HG02623 (cell line): ENCODE data around the gene KLF6.
"Not testable (repeated sequence)": the region's sequence is repeated elsewhere in the genome, so short reads cannot be mapped to it uniquely, and the experiment has no call there.

Source experiments
- ATAC-seq: cut with Tn5 transposase; IDR thresholded peaks from one replicate; pipeline ENCODE4 v1.9.1; 2021; ENCODE audit warnings: moderate library complexity; ENCODE audit not compliant: unreplicated experiment

KLF6 gene

GRCh38 chr10:3735175-3735574 is 49.8 kb downstream of the KLF6 start:
- no peak for ATAC-seq

- ATAC-seq: no peak
Measured at GRCh38 chr10:3734111-3734510, 50.9 kb downstream of the KLF6 start.

GRCh38 chr10:3732183-3732582 is 52.8 kb downstream of the KLF6 start:
- not testable (repeated sequence) for ATAC-seq

GRCh38 chr10:3729397-3729976 is 55.5 kb downstream of the KLF6 start:
- no peak for ATAC-seq

GRCh38 chr10:3728563-3728962 is 56.4 kb downstream of the KLF6 start:
- ATAC-seq: no peak

- ATAC-seq: no peak
Measured at GRCh38 chr10:3727268-3727667, 57.7 kb downstream of the KLF6 start.
